K562 (cell line): ENCODE results near the gene OPA3. TPM values are rescaled to one million over a fixed set of nuclear protein-coding genes. Genes with fewer than 3 reads are reported as not detected.

Experiments
- BACH1 ChIP-seq: fragments of 200-800 bp; sonication (Bioruptor generic); IDR thresholded peaks from 2 replicates; pipeline ENCODE4 v1.6.1; 2016; ENCODE audit warnings: missing genetic modification characterization, missing compliant biosample characterization
- CC2D1A ChIP-seq: fragments of 450-650 bp; IDR thresholded peaks from 2 replicates; pipeline ENCODE4 v1.6.1; 2017; ENCODE audit warnings: mild to moderate bottlenecking
- CEBPG ChIP-seq, 3 experiments: fragments of 200-800 bp in 1 of 3; sonication (Bioruptor generic) in 1 of 3; sonication (generic) in 1 of 3; formaldehyde crosslinking in 1 of 3; IDR thresholded peaks in 2 of 3; conservative IDR thresholded peaks in 1 of 3; 2 replicates each; pipeline versions ENCODE4 v1.6.1 to v1.8.0; 2016 to 2022; ENCODE audit warnings: missing compliant biosample characterization in 2 of 3, missing genetic modification characterization in 2 of 3, mild to moderate bottlenecking in 1 of 3, missing genetic modification reagents in 1 of 3
- COPS2 ChIP-seq: fragments of 450-650 bp; conservative IDR thresholded peaks from 2 replicates; pipeline ENCODE4 v1.6.1; 2016; ENCODE audit warnings: mild to moderate bottlenecking, moderate library complexity
- CXXC5 ChIP-seq: fragments of 250-450 bp; sonication (Bioruptor Pico); IDR thresholded peaks from 2 replicates; pipeline ENCODE4 v1.8.0; 2022; ENCODE audit warnings: inconsistent platforms, mild to moderate bottlenecking, moderate library complexity
- DACH1 ChIP-seq: fragments of 450-650 bp; IDR thresholded peaks from 2 replicates; pipeline ENCODE4 v1.6.1; 2018; ENCODE audit not compliant: partially characterized antibody
- ETS1 ChIP-seq: conservative IDR thresholded peaks from 2 replicates; pipeline ENCODE4 v1.6.1; 2011; ENCODE audit warnings: low read depth, mild to moderate bottlenecking, low read length; ENCODE audit not compliant: control insufficient read depth
- HDGF ChIP-seq: fragments of 450-650 bp; IDR thresholded peaks from 2 replicates; pipeline ENCODE4 v1.6.1; 2016
- ID3 ChIP-seq, 2 experiments: fragments of 250-450 bp in 1 of 2; fragments of 450-650 bp in 1 of 2; sonication (Bioruptor Pico) in 1 of 2; IDR thresholded peaks; 2 replicates each; pipeline versions ENCODE4 v1.6.1 to v1.8.0; 2016 to 2021; ENCODE audit warnings: mild to moderate bottlenecking in 2 of 2, moderate library complexity in 2 of 2, missing compliant biosample characterization in 1 of 2, missing genetic modification characterization in 1 of 2
- NBN ChIP-seq: fragments of 450-650 bp; IDR thresholded peaks from 2 replicates; pipeline ENCODE4 v1.6.1; 2016; ENCODE audit warnings: low read depth, mild to moderate bottlenecking
- NR1H2 ChIP-seq: sonication (generic); formaldehyde crosslinking; IDR thresholded peaks from 2 replicates; pipeline ENCODE4 v1.4.0; 2020; ENCODE audit warnings: mild to moderate bottlenecking, missing genetic modification reagents
- NR2F6 ChIP-seq: fragments of 450-650 bp; formaldehyde crosslinking; IDR thresholded peaks from 2 replicates; pipeline ENCODE4 v1.4.0; 2020; ENCODE audit warnings: mild to moderate bottlenecking
- NR4A1 ChIP-seq, 2 experiments: fragments of 250-450 bp in 1 of 2; fragments of 450-650 bp in 1 of 2; sonication (Bioruptor Pico) in 1 of 2; IDR thresholded peaks; 2 replicates each; pipeline versions ENCODE4 v1.4.0 to v1.6.1; 2016 to 2020; ENCODE audit warnings: mild to moderate bottlenecking in 2 of 2, missing compliant biosample characterization in 1 of 2, missing genetic modification characterization in 1 of 2, moderate library complexity in 1 of 2
- PCBP1 ChIP-seq: fragments of 200-400 bp; formaldehyde crosslinking; IDR thresholded peaks from 2 replicates; pipeline ENCODE4 v1.6.1; 2018; ENCODE audit warnings: mild to moderate bottlenecking, low read depth, low read length; ENCODE audit not compliant: poor library complexity, severe bottlenecking
- PKNOX1 ChIP-seq: fragments of 450-650 bp; IDR thresholded peaks from 2 replicates; pipeline ENCODE4 v1.6.1; 2016
- SREBF2 ChIP-seq: sonication (generic); formaldehyde crosslinking; IDR thresholded peaks from 2 replicates; pipeline ENCODE4 v1.4.0; 2020; ENCODE audit warnings: mild to moderate bottlenecking, missing genetic modification reagents
- U2AF1 ChIP-seq: fragments of 200-400 bp; formaldehyde crosslinking; optimal IDR thresholded peaks from 2 replicates; pipeline ENCODE3; 2017; ENCODE audit warnings: mild to moderate bottlenecking, low read depth, low read length, moderate library complexity
- ZBTB5 ChIP-seq: fragments of 450-650 bp; IDR thresholded peaks from 2 replicates; pipeline ENCODE4 v1.6.1; 2017; ENCODE audit warnings: antibody characterized with exemption
- ZNF253 ChIP-seq: fragments of 250-450 bp; sonication (Bioruptor Pico); conservative IDR thresholded peaks from 2 replicates; pipeline ENCODE4 v1.6.1; 2021; ENCODE audit warnings: mild to moderate bottlenecking
- ZNF75A ChIP-seq: fragments of 450-650 bp; formaldehyde crosslinking; IDR thresholded peaks from 2 replicates; pipeline ENCODE4 v1.4.0; 2020; ENCODE audit warnings: mild to moderate bottlenecking
- polyA plus RNA-seq, 8 experiments: library from polyadenylated mRNA; depleted of rRNA in 4 of 8; stranded (reverse) in 5 of 8; unstranded in 3 of 8; fragments of >200 nt; fragmentation: Nextera tagmentation in 2 of 8; fragmentation: Illumina TruSeq in 1 of 8; extraction: Ambion mirVana in 2 of 8; extraction: Trizol in 1 of 8; gene quantifications; 2 replicates each; pipeline versions ENCODE4 v1.2.1 to v1.2.3, GENCODE V29; 2011 to 2014; ENCODE audit warnings: inconsistent platforms in 1 of 8, missing spikeins in 1 of 8
- total RNA-seq, 7 experiments: library from RNA; depleted of rRNA in 6 of 7; stranded (reverse); fragments of >200 nt in 6 of 7; fragmentation: Illumina TruSeq in 2 of 7; extraction: Trizol in 2 of 7; gene quantifications; 2 replicates each; pipeline versions ENCODE4 v1.2.1 to v1.2.3, GENCODE V29; 2011 to 2021; ENCODE audit warnings: low replicate concordance in 1 of 7
- TF ChIP-seq, protein P1 (sequence below): IDR thresholded peaks from 3 replicates; pipeline ENCODE4 v1.6.1; 2011; ENCODE audit warnings: borderline replicate concordance, mild to moderate bottlenecking; ENCODE audit not compliant: insufficient read length, insufficient read depth

Gene OPA3
- total and polyA plus RNA-seq, 9 of the 15 experiments (the other 6 are each of a cell fraction or from before 2014, with no cell fraction given): 1.4 to 18.8 (median 9.0) TPM

DNA sequence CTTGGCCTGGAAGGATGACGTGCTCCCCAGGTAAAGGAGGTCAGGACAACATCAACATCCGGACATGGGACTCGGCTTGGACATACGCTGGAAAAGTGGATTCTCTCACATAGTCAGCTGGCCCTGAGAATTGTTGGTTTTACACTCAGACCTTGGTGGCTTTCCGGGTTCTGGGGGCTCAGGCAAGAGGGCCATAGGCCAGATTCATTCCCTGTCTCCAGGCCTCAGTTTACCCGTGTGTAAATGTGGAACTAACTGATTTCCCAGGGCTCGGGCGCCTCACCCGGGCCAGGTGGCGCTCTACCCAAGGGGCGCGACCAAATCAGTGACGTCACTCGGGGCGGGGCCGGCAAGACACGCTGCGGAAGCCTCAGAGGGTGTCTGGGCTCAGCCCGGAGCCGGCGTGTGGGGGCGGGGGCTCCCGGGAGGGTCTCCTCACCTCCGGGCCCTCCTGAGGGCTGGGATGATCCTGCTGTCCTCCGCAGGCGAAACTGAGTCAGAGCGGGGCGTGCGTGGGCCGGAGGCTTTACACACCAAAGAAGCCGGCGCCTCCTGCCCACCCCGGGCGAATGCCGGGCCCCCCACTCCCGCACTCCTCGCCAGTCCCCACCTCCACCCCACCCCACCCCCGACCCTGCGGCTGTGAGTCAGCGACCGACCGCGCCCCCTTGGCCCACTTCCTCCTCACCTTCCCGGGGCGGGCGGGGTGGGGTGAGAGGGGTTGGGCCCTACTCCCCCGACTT, 78.2 kb downstream of the OPA3 start (continued):
- no peak for TF ChIP-seq NR4A1 (CRISPR knock-in tag; IDR thresholded peaks at IDR 0.05)
- TF ChIP-seq NR4A1 (tag; IDR thresholded peaks at IDR 0.05): no peak
- peak; percentile 33; the same call in 1 of the 2 replicates for TF ChIP-seq PKNOX1
- TF ChIP-seq ZNF75A (CRISPR knock-in tag): no peak
- no peak for TF ChIP-seq NR2F6 (CRISPR knock-in tag)
- TF ChIP-seq CC2D1A: no peak
- TF ChIP-seq ID3 (CRISPR knock-in tag; IDR thresholded peaks at IDR 0.05): no peak
- 0 out of 2 replicates have a peak, but pooled peaks have one; percentile 28 for TF ChIP-seq ID3 (tag; IDR thresholded peaks at IDR 0.05)
- no peak for TF ChIP-seq DACH1
- TF ChIP-seq HDGF: no peak
- TF ChIP-seq PCBP1: peak; percentile 86
- TF ChIP-seq ETS1: peak; percentile 71; the same call in 1 of the 2 replicates
- no peak for TF ChIP-seq NR1H2 (CRISPR knock-in tag)
- peak; percentile 21; the same call in 1 of the 2 replicates for TF ChIP-seq CEBPG (CRISPR knock-in tag; IDR thresholded peaks at IDR 0.05)
- TF ChIP-seq CEBPG (tag; conservative IDR thresholded peaks at IDR 0.05 in 1 of 2, IDR thresholded peaks at IDR 0.05 in 1 of 2): no peak
- peak; percentile 81 for TF ChIP-seq CXXC5
- TF ChIP-seq SREBF2: no peak
- no peak for TF ChIP-seq COPS2
- no peak for TF ChIP-seq ZNF253
- no peak for TF ChIP-seq U2AF1
- TF ChIP-seq NBN: peak; percentile 98
- TF ChIP-seq, protein P1, sequence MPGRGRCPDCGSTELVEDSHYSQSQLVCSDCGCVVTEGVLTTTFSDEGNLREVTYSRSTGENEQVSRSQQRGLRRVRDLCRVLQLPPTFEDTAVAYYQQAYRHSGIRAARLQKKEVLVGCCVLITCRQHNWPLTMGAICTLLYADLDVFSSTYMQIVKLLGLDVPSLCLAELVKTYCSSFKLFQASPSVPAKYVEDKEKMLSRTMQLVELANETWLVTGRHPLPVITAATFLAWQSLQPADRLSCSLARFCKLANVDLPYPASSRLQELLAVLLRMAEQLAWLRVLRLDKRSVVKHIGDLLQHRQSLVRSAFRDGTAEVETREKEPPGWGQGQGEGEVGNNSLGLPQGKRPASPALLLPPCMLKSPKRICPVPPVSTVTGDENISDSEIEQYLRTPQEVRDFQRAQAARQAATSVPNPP: no peak
- no peak for TF ChIP-seq ZBTB5
- TF ChIP-seq BACH1 (tag): peak; percentile 57; the same call in 1 of the 2 replicates
